HG03521 (cell line): ENCODE measurements around the gene CFAP57.

ENCODE experiments used
- ATAC-seq: cut with Tn5 transposase; IDR thresholded peaks from one replicate; pipeline ENCODE4 v1.9.1; 2021; ENCODE audit warnings: mild to moderate bottlenecking, moderate library complexity; ENCODE audit not compliant: unreplicated experiment

CFAP57 gene

DNA sequence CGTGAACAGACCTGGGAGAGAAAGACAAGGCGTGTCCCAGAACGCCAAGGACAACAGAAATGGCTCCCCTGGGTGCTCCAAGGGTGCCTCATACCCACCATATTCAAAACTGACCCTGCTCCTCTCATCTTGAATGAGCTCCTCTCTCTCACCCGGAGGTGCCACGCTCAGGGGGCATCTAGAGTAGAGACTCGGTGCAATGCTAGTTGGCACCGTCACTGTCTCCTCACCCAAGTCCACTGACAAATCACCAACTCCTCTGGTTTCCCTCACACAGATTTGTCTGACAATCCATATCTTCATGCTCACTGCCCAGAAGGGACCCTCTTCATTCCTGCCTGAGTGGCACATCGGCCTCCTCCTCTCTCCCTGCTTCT is 102.7 kb downstream of the CFAP57 start:
- no peak for ATAC-seq

DNA sequence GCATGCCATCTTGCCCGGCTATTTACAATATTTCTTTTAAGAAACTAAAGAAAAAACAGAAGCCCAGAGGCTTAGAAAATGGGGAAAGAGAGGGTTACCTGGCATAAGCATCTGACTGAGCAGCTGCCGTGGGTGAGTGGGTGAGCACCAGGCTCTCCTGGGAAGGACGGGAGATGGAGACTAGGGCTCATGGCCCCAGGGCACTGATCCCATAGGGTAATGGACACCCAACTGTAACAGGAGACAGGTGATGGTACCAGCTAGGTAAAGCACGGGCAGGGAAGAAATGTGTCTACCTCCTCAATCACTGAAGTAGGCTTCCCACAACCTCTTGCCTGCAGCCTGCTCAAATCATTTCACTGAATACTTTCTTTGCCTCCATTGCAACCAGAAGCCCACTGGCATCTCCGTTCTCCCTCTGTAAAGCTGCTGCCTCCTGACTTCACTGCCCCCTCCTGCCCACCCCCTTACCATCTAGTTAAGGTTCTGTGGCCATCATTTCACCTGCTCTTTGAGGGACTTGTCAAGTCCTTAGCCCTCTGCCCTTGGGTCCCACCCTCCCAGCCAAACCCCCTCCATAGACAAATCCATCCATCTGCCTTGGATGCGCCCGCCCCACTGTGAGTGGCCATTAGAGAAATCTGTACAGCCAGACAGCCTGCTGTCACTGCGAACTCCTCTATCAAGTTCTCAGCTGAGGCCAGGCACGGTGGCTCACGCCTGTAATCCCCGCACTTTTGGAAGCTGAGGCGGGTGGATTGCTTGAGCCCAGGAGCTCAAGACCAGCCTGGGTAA is 103.9 kb downstream of the CFAP57 start:
- ATAC-seq = no peak

DNA sequence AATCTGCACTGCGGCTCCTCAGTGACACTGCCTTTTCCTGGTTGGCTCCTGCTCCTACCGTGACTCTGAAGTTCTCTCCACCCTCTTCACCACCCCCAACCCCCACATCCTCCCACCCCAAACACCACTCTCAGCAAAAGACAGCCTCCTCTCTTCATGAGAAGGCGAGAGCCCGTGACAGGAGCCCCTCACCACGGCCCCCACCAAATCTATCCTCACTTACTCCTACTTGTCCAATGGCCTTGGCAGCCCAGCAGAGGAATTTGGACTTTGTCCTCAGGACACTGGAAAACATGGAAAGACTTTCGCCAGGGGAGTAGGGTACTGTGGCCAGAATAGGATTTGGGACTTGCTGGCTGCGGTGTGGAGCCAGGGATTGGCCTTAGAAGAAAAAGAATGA is 104.5 kb downstream of the CFAP57 start:
- no peak for ATAC-seq

DNA sequence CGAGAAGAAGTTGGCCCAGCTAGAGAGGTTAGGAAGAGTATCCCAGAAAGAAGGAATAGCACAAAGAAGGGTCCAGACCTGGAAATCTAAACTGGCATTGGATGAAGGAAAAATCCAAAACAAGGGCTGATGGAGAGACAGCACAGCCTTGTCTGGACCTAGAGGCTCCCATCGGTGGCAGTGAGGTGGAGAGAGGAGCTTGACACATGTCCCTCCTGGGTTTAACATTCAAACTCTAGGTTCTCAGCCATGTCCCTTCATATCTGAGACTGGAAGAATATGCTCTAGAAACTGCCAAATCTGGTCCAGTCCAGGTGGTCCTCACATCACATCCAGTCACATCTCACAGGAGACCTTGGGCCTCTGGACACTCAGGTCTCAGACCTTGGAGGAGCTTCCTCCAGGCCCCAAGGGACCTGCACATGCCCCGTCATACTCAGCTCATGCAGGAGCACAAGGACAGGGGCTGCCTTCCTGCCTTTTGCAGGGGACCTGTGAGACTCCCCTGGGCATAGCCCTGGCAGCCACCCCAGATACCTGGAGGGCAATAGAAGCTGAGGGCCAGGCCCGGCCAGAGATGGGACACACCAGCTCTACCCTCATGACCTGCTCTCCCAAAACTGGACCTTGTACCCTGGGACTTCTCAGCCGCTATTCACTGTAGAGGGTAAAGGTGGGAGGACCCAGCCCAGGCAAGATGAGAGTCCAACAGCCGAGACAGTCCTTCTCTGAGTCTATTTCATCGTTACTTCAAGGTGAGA is 105.2 kb downstream of the CFAP57 start:
- no peak for ATAC-seq

DNA sequence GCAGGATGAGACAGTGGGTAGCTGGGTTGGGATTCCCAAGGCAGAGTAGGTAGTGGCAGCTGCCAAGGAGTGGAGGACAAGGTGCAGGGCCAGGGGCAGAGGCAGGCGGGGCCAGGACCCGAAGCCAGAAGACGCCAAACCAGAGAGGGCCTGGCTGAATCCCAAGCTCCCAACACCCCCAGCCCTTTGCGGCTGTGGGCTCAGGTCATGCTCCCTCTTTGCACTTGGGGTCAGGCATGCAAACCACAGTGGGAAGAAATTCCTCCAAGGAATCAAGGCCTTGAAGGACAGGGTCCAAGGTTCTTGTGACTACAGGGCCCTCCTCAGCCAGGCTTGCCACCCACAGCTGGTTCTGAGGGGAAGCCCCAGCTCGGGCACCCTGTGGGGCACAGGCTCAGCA is 107.0 kb downstream of the CFAP57 start:
- no peak for ATAC-seq

DNA sequence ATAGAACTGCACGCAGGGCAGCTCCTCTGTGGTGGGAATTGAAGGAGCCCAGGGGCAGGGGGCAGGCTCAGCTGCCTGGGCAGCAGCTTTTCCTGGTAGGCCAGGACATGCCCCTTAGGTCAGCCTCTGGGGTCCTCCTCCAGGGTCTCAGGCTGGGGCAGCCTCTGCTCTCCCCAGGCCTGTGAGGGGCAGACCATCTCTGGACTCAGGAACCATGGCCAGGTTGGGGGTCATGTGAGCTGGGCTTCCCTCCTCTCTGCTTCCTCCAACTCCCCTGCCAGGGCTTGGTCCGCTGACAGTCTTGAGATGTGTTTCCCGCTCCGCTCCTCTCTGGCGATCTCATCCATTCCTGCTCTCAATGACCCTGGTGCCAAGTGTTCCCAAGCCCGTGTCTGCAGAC is 107.5 kb downstream of the CFAP57 start:
- no peak for ATAC-seq

DNA sequence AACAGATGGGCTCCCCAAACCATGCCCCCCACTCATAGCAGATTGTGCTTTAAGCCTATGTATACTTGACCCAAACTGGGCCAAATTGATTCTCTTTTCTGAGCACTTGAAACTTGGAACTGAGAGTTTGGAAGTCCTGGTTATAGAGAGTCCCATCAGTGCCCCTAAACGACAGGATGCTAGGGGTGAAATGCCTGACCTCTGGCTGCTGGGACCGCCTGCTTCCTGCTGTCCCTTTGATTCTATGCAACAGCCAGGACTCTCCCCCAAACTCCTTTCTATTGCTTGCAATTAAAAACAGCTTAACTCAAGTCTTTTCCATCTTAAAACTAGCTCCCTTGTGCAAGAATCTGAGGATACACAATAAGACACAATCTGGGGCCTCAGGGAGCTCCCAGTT is 108.6 kb downstream of the CFAP57 start:
- no peak for ATAC-seq

DNA sequence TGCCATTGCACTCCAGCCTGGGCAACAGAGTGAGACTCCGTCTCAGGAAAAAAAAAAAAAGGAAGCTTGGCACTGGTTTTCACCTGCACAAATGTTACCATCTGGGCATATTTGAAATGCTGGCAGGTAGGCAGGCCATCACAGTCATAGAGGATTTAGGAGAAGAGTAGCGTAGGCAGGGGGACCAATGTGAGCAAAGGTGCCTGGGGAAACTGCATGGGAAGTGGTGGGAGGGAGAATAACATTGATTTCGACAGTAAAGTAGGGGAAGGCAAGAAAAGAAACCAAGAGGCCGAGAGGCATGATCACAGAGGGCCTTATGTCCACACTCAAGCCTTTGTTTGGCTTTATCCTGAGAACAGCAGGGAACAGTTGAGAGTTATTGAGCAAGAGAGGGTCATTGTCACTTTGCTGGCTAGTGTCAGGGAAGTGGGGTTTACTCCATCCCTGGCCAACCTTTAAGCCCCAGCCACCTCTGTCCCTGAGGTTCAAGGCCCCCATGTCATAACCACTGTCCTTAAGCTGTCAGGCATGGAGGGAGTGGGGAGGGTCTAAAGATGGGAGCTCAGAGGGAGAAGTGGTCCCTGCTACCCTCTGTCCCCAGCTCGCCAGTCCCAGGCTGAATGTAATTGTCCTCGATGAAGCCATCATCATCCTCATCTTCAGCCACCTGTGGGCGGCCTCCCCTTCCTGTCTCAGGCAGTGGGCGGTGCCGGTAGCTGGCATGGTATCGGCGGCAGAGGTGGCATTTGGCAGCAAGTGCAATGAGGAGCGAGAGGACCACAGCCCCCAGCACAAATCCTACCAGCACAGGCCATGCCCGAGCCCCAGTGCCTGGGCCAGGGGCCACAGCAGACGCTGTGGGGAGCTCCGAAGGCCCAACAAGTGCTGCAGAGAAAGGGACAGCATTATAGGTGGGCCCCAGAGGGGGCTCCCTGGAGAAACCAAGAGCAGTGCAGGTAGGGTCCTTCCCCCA is 110.4 kb downstream of the CFAP57 start:
- ATAC-seq = no peak

DNA sequence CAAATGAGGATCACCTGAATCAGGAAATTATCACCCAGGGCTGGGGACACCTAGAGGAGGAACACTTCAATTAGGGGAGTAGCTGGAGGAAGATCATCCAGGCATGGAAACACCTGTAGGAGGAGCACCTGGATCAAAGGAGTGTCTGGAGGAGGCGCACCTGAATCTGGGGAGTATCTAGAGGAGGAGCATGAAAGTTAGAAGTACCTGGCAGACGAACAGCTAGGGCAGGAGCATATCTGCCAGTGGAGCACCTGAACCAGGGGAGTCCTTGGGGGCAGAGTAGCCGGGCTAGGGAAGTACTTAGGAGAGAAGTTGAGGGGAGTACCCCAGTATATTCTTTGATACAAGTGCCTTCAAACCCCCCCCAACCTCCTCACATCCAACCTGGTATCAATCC is 111.9 kb downstream of the CFAP57 start:
- no peak for ATAC-seq

DNA sequence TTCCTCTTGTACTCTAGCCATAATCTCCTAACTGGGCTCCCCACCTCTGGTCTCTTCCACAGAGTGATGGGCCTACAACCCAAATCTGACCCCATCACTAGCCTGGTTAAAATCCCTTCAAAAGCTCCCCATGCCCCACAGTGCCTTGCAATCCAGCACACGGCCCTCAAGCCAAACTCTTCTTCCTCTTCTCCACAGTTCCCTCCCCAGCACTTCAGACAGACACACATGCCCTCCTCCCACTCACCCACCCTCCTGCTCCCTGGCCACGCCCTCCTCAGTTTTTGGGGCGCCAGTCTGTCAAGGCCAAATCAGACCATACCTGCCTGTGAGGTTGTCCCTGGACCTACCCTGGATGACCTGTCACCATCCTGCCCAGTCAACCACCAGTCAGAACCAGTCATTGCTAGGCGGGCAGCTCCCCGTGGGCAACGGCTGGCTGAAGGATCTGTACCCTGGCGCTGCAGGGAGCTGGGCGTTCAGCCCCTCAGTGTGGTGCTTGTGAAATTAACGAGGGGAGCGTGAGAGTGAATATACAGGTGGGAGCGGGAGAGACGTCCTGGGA is 112.5 kb downstream of the CFAP57 start:
- ATAC-seq = no peak

DNA sequence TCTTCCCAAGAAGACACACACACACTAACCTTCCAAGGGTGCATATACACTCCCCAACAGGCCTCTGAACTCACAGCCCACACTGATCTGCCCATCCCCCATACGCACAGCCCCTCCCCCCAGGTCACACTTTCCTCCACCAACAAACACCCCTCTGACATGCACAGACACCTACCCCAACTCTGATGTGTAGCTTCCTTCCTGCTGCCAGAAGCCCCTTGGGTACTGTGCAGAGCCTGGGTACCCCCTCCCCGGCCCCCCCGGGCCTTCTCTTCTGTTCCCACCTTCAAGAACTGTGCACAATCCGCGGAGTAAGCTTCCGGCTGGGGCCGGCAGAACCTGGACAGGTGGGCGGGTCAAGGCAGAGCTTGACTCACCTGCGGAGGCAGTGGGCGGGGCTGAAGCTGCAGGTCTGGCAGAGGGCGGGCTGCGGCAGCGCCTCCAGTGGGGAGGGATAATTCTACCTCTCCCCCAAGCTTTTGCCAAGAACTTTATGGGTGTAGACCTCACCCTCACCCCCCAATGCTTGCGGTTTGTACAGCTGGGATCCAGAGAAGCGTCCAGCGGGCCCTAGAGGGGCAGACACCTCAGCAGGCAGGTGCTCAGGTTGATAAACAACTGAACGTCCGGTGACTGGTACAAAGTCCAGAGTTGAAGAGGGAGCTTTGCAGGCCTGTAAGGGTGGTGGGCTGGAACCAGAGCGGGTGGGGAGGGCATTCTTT is 113.3 kb downstream of the CFAP57 start, which contains the start of gene C1orf210:
Gene C1orf210 (minus strand): TSS at position 313 of the 722 bp plus-strand sequence. CDS start 2,311 bp downstream, outside the sequence.
- ATAC-seq = no peak

DNA sequence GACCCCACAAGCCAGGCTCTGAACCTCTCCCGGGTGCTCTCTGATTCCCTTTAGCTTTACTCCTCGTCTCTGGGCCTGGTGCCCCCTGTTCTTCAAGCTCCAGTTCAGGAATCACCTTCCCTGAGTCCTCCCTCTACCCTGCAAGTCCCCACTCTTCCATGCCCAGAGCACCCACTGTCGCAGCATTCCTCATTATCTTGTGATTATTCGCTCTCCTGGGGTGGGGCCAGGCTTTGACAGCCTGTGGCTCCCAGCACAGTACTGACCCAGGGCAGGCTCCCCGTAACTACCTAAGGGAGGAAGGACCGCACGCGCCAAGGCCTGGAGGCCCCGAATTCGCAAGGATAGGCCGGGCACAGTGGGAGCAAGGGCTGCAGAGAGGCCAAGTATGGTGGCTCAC is 114.0 kb downstream of the CFAP57 start:
- ATAC-seq = no peak

DNA sequence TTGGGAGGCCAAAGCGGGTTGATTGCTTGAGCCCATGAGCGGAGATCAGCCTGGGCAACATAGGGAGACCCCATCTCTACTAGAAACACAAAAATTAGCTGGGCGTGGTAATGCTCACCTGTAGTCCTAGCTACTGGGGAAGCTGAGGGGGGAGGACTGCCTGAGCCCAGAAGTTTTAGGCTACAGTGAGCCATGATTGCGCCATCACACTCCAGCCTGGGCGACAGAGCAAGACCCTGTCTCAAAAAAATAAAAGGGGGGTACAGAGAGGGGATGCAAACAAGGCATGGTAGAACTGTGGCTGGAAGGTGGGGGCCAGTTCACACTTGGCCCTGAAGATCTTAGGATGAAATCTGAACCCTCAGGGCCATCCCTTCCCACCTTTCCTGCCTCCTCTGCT is 114.4 kb downstream of the CFAP57 start:
- ATAC-seq = no peak

DNA sequence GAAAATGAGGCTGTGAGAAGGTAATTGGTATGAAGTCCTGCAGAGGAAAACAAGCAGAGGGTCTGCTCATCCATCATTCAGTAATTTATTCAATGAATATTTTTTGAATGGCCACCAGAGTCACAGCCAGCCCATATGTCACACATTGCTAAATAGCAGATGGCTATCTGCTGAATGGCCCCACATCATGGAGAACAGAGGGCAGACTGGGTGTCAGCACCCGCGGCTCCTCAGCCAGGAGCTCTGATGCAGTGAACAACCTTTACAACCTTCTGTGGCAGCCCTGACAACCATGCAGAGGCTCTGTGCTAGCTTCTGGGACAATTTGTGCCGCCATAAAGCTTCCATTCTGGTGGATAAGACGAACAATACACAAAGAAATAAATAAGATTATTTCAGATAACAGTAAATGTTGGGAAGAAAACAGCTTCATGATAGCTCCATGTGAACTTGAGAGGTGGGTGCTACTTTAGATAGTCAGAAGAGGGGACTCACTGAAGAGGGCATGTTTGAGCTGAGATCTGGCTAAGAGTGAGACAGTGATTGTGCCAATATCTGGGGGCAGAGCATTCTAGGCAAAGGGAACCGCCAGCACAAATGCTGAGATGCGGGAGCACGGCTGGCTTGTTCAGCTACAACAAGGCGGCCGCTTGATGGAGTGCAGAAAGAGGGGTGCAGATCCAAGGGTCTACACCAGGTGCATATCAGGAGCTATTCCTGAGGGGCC is 116.1 kb downstream of the CFAP57 start:
- ATAC-seq = no peak

DNA sequence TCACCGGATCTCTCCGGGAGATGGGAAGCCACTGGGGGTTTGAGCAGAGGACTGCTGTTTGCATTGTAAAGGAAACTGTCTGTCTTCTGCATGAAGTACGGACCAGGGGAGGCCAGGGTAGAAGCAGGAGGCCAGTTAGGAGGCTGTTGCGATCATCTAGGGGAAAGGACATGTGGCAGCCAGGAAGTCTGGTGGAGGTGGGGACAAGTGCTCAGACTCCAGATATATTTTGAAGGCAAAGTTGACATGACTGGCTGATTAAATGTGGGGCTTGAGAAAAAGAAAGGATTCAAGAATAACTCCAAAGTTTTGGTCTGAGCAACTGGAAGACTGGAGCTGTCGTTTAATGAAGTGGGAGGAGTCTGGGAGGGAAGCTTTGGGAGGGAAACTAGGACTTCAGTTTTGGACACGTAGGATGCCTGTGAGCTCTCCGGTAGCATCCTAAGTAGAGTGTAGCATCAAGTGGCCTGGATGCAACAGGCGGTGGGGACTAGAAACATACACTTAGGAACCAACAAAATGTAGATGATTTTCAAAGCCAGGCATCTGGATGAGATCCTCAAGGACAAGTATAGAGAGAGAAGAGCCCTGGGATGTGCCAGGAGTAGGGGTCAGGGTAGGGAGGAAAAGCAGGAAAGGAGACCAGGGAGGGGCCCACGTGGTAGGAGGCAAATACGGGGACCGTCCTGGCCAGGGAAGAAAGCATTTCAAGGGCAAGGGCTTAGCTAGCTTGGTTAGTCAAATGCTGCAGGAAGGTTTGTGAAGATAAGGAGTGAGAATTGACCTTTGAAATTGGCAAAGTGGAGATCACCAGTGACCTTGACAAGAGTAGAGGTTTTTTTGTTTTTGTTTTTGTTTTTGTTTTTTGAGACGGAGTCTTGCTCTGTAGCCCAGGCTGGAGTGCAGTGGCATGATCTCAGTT is 116.9 kb downstream of the CFAP57 start:
- no peak for ATAC-seq

DNA sequence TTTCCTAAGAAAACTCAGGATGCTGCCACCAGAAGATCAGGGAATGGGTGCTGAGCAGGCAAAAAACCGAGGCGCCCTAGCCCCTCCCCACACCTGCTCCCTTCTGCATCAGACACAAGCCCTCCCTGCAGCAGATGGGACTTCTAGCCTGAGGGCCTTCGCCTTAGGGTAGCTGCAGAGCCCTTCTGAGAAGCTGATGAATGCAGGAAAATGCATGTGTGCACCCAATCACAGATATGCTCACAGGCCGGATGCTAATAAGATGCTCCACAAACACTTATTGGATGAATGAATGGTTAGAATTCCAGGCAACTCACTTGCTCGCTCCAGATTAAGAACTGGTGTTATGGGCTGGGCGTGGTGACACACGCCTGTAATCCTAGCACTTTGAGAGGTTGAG is 120.1 kb downstream of the CFAP57 start:
- ATAC-seq = no peak

DNA sequence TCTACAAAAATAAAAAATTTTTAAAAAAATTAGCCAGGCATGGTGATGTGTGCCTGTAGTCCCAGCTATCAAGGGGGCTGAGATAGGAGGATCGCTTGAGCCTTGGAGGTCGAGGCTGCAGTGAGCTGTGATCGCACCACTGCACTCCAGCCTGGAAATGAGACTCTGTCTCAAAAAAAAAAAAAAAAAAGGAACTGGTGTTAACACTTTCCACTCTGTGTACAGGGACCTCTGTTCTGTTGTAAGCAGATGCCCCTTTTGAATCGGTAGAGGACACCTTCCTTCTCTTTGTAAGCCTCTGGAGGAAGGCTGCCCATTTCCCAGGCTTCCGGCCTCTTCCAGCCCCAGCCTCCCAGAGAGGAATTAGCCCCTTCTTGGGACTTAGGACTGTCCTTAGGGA is 120.5 kb downstream of the CFAP57 start:
- no peak for ATAC-seq

DNA sequence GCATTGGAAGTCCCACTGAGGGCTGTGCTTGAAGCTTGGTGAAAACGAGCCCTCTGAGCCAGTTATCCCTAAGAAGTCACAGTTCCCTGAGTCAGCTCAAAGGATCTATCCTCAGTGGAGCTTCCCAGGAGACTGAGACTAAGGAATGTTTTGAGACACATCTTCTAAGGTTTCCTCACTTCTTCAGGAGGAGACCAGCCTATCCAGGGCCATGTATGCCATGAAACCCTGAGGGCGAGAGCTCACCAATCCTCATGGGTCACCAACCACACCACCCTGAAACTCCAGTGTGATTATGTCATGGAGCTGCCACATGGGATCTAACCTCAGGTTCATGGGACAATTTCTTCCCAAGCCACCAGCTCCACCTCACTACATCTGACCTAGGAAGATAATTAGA is 121.0 kb downstream of the CFAP57 start:
- no peak for ATAC-seq
